ENCODE results near the gene C4B.
A peak's percentile ranks its signal among the peaks of the same experiment; 100 is the strongest.
"Not testable (repeated sequence)": the region's sequence is repeated elsewhere in the genome, so short reads cannot be mapped to it uniquely, and the experiment has no call there.

C4B gene

GRCh38 chr6:32014547-32014946 lies at the start of gene C4B:
Gene C4B (plus strand): TSS chr6:32014795. CDS start chr6:32014846, 51 bp downstream.
- DNase-seq: not testable (repeated sequence)

- DNase-seq: no peak
These were observed 48.9 kb upstream of the C4B start for GRCh38 chr6:31965700-31966099.

DNA sequence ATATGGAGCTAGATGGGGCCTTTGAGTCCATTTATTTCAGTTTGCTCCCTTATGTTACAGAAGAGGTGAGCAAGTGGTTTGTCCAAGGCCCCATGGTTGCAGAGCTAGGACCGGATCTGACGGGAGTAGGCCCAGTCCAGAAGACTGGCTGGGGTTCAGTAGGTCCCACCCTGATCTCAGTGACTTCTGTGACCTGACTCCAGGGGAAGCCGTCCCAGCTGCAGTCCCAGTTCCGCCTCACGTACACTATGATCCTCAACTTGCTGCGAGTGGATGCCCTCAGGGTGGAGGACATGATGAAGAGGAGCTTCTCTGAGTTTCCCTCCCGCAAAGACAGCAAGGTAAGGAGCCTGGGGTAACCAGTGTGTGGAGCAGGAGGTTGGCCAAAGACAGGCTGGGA lies 48.1 kb upstream of the C4B start:
- DNase-seq: no peak

- DNase-seq: no peak
These were observed 47.3 kb upstream of the C4B start for GRCh38 chr6:31966997-31967925.

GRCh38 chr6:31967926-31968320 lies 46.7 kb upstream of the C4B start:
- no peak for DNase-seq

- no peak for DNase-seq
These were observed 46.3 kb upstream of the C4B start for GRCh38 chr6:31968326-31968725.

DNA sequence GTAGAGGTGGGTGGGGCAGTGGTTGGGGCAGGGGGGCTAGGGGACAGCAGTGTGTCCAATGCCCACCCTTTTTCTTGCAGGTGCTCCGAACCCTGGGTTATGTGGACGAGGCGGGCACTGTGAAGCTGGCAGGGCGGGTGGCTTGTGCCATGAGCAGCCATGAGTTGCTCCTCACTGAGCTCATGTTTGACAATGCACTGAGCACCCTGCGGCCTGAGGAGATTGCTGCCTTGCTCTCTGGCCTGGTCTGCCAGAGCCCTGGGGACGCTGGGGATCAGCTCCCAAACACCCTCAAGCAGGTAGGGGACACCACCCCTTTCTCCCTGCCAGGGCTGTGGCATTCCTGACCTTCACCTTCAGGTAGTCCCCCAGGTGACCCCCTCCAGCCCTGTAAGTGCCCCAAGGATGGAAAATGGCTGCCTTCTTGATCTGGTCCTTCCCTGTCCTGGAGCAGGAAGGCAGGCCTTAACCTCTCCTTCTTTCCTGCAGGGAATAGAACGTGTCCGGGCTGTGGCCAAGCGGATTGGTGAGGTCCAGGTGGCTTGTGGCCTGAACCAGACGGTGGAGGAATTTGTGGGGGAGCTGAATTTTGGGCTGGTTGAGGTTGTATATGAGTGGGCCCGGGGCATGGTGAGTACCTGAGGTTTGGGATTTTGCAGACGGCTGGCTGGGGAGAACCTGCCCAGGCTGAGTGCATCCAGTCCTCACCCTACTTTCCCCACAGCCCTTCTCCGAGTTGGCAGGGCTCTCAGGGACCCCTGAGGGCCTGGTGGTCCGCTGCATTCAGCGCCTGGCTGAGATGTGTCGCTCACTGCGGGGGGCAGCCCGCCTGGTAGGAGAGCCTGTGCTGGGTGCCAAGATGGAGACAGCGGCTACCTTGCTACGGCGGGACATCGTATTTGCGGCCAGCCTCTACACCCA lies 45.5 kb upstream of the C4B start:
- DNase-seq: no peak

DNA sequence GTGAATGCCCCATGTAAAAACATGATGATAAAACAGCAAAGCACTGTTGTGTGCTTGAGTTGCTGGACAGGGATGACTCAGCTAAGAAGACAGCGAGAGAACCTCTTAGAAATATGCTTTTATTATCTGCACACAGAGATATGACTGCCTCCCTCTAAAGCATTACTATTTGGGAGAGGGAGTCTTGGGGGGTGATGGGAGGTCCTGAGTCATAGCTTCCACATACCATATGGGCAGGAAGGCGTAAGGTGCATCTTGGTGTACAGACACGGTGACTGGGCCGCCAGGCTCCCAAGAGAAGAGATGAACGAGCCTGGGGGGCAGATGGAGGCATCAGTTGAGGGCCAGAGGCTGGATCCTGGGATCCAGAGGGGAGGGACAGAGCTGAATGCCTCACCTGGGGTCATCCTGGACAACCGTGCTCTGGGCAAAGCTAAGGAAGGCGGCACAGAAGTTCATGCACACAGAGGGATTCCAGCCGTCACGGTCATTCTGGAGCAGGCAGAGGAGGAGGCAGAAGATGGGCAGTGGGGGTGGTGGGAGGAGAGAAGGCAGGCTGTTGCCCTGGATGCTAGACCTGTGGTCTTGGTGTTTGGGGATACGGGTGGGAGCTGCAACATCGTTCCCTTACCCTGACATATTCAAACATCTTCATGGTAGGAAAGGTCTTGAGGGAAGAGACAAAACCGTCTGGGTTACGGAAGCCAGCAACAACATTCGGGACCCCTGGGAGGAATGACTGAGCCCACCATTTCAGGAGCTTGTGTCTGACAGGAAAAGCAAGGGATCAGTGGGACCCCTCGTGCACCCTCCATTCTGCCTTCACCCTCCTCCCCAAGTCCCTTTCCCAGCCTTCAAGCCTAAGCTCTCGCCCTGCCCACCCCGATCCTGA lies 44.6 kb upstream of the C4B start:
- DNase-seq: no peak

DNA sequence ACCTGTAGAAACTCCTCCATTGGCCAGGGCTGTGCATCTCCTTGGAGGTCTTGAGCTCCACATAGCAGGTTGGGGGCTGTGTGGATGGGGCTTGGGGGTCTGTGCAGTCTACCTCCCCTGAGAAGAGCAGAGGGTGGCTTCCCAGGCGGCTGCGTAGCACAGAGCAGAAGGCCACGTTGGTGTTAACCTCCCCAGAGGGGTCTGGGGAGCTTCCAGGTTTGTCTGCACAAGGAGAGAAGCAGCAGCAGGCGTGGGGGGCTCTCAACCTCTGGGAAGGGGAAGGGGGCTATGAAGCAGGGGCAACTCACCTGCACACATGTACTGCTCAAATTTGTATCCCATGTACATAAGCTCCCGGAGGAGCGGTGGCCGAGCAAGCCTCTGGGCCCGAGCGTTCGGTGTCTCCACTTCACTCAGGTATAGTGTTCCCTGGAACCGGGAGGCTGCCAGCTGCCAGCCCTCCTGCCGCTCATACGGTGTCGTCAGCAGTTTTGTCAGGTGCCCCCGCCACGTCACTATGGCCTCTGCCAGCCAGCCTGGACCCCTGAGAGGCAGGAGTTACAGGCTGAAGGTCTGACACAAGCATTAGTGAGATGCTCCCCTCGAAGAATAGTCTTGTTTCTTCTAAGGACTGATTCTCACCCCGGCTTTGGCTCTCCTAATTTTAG lies 43.9 kb upstream of the C4B start:
- DNase-seq: peak; percentile 41

- DNase-seq: no peak
These were observed 43.2 kb upstream of the C4B start for GRCh38 chr6:31971279-31971992.

DNA sequence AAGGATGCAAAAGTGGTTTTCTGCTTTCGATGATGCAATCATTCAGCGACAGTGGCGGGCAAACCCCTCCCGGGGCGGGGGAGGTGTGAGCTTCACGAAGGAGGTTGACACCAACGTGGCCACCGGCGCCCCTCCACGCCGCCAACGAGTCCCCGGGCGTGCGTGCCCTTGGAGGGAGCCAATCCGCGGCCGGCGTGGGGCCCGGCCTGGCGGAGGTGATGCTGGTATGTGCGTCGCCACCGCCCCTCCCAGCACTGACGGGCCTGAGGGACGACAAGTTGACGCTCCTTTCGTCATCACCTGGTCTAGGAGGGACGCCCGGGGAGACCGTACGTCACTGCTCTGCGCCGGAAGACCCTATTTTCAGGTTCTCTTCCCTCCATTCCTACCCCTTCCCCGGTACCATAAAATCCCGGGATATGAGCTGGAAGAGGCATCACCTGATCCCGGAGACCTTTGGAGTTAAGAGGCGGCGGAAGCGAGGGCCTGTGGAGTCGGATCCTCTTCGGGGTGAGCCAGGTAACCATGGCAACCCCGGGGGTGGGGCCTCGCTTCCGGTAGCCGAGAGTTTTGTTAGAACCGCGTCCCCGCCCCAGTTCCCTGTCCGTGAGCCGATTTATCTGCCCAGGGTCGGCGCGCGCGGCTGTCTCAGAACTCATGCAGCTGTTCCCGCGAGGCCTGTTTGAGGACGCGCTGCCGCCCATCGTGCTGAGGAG lies 42.4 kb upstream of the C4B start, which contains the start of gene DXO:
DXO (minus strand) TSS at position 146 of the 716 bp plus-strand sequence. CDS start 463 bp downstream, outside the sequence.
- peak; percentile 81 for DNase-seq

- no peak for DNase-seq
These were observed 41.8 kb upstream of the C4B start for GRCh38 chr6:31972709-31973350.

GRCh38 chr6:31976065-31976464 lies 38.5 kb upstream of the C4B start:
- DNase-seq: not testable (repeated sequence)

GRCh38 chr6:31977816-31978431 lies 36.7 kb upstream of the C4B start:
- DNase-seq: no peak

DNA sequence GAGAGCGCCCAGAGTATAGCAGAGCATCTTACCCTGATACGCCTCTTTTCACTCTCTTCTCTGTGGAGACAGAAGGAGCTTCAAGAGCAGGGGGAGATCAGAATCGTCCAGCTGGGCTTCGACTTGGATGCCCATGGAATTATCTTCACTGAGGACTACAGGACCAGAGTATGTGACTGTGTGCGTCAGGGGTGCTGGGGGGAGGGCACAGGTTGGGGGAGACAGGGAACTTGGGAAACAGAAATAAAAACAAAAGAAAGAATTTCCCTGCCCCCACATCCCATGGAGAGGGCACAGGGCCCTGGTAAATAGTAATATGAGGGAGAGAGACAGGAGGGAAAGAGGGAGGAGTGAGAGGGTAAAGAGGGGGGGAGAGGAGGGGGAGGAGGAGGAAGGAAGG lies 35.8 kb upstream of the C4B start:
- no peak for DNase-seq

DNA sequence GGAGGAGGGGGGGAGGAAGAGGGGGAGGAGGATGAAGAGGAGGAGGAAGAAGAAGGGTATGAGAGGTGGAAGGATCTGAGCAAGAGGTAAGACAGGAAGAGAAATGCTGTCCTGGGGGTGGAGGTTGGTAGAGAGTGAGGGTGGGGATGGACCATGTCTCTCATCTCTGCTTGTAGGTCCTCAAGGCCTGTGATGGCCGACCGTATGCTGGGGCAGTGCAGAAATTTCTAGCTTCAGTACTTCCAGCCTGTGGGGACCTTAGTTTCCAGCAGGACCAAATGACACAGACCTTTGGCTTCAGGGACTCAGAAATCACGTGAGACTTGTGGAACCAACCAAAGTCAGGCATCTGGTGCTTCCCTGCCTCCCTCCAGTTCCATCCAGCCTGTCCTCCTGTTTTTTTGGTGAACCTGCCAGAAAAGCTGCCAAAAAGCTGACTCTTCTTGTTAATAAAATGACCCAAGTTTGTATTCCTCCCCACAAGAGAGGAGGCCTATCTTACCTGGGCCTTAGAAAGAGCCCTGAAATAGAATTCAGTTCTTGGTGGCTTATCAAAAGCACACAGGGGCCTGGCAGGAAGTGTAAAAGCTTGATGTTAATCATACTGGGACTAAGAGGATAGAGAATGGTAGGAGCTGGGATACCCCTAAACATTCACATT lies 35.2 kb upstream of the C4B start:
- no peak for DNase-seq

DNA sequence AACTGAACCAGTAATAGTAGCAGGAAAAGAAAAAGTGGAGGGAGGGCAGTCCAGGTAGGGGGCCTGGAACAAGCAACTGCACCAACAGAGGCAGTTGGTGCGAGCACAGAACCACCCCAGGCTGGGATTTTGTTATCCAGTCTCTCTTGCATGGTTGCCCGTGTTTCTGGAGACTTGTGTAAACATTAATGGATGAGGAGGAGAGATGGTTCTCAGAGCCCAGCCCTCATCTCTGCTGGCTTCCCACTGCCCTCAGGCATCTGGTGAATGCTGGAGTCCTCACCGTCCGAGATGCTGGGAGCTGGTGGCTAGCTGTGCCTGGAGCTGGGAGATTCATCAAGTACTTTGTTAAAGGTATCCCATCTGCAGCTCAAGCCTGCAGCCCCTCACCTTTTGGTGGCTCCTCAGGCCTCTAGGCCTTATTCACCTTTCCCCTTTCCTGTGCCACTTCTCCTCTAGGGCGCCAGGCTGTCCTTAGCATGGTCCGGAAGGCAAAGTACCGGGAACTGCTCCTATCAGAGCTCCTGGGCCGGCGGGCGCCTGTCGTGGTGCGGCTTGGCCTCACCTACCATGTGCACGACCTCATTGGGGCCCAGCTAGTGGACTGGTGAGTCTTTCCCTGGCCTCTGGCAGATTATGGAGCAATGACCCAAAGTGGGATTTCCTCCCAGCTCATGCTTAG lies 34.3 kb upstream of the C4B start:
- DNase-seq: not testable (repeated sequence)

DNA sequence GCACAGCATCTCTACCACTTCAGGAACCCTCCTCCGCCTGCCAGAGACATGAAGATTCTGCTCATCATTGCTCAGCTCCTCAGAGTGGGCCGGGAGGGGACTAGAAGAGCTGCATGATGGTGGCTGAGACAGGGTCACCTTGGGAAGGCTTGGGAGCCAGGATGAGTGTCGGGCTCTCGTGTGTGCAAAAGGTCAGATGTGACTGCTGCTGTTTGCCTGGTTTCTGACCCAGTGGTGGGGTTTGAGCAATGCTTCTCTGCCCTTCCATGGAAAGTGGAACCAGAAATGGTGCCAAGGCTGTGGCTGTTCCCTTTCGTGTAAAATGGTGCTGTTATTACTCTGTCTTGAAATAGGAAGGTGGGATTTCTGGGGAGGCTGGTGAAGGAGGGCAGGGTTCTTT lies 33.6 kb upstream of the C4B start:
- not testable (repeated sequence) for DNase-seq
